GM12891 (cell line): ENCODE results near the gene MAP3K19.

Experiments
- PAX5 ChIP-seq: IDR thresholded peaks from 2 replicates; pipeline ENCODE4 v1.6.1; 2011; ENCODE audit warnings: low read length, moderate library complexity, mild to moderate bottlenecking; ENCODE audit not compliant: insufficient read depth, severe bottlenecking
- POLR2A ChIP-seq: IDR thresholded peaks from 2 replicates; pipeline ENCODE4 v1.6.1; 2011; ENCODE audit warnings: low read depth, low read length, control low read depth
- POLR2AphosphoS5 ChIP-seq: IDR thresholded peaks from 2 replicates; pipeline ENCODE4 v1.6.1; 2011; ENCODE audit warnings: low read depth, low read length, control low read depth
- SPI1 ChIP-seq: IDR thresholded peaks from 2 replicates; pipeline ENCODE4 v1.6.1; 2011; ENCODE audit warnings: low read depth, low read length, control low read depth

- TF ChIP-seq PAX5, result no peak
- no peak for TF ChIP-seq POLR2AphosphoS5
- TF ChIP-seq POLR2A, result no peak
- no peak for TF ChIP-seq SPI1
Measured at GRCh38 chr2:134917360-134917865, 129.8 kb downstream of the MAP3K19 start.
